DMS53 treated with DMSO at 0.1 percent for 48 hours (cell line): Measurements from ENCODE around the gene AGT.
A peak's percentile ranks its signal among the peaks of the same experiment; 100 is the strongest.
"Not testable (repeated sequence)": the region's sequence is repeated elsewhere in the genome, so short reads cannot be mapped to it uniquely, and the experiment has no call there.

Experiments used
- DNase-seq: peaks from one replicate; lab custom pipeline; 2025; ENCODE audit not compliant: unreplicated experiment; lab: John Stamatoyannopoulos, UW

Gene AGT

DNA sequence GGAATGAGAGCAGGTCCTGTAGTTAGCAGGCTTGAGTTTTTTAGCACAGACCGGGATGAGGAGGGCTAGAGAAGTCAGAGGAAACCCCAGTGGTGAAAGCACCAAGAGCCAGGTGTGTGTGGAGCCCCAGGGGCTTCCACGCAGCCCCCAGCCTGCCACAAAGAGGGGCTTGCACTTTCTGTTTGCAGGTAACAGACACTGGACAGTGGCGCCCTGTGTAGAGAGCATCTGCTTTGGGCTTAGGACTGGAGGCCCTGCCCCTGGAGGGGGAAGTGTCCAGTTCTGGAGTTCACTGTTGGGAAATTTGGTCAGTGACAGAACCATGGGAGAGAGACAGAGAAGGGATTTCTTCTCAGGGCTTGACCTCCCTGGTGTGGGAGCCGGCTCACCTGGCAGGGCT, 19.5 kb downstream of the AGT start:
- DNase-seq = no peak

DNA sequence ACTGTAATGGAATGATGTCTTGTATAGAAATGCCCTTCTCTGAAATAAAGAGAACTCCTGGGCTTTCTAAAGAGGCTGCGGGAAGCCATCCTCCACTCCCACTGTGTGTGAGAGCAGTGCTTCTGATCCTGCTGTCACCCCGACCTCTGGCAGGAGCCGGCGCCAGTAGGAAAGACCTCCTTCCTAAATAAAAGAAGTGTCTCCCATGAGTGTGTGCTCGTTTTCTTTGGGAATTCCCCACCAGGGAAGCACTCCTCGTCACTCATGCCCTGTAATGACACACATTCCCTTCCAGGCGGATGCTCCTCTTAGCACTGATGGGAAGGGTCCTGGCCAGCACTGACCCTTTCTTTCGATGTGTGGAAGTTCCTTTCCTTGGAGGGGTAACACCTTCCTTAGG, 20.1 kb downstream of the AGT start:
- no peak for DNase-seq

DNA sequence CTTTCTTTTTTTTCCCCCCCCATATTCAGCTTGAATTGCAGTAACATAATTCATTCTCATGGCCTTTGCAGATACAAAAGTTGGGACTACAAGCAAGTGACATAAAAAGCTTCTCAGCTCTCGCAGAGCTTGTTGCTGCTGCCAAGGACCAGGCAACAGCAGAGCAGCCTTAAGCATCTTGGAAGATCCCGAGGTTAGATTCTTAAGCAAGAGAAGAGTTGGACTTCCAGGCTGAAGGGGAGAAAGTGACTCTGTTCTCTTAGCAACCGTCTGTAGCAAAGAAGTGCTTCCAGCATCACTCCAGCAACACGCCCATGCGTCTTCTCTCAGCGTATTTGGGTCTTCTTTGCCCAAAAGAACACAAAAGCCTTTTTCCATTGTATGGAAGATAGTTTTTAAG, 20.7 kb downstream of the AGT start:
- no peak for DNase-seq

DNA sequence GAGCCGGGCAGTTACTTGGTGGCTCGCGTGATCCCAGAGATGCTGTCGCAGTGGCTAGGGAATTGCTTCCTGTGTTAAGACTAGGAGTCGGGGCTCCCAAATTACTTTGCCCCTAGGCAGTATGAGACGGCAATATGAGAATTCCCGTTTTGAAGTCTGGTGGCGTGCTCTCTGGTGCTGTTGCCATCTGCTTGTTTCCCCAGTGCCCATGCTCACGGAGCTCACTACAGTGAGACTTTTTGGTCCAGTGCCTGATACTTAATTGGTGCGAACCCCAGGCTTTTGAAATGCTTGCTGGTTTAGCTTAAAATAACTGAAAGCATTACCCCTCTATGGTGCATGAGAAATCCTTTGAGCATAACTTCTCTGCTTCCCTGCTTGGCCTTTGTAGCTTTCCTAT, 22.3 kb downstream of the AGT start:
- DNase-seq = no peak

DNA sequence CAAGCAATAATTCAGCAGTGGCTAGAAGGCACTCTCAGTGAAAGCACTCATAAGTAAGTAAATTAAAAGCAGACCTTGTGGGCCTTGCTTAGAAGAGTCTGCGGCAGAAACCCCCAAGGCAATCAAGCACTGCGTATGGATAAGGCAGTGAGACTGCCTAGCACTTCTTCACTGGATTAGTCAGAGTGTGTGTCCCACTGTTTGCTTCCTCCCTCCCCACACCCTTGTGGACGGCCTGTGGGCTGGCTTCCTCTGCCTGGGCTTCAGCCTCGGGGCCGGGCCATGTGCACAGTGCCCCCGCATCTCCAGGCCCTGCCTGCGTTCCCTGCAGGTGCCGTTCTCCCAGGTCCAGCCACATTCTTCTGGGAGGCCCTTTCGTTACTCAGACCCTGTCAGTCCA, 23.8 kb downstream of the AGT start:
- no peak for DNase-seq

DNA sequence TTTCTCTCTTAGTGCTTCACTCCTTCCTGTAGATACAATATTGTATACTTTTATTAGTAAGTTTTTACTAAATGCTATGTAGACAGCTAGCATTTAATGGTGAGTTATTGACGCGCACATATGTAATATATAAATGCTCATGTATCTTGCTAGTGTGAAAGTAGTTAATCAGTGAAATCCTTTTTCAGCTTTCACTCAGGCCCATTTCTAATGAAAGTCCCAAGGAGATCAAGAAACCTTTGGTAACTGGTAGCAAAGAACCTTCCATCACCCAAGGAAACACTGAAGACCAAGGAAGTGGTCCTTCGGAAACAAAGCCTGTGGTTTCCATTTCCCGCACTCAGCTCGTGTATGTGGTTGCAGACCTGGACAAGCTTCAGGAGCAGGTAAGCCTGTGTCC, 27.2 kb downstream of the AGT start:
- DNase-seq = no peak

DNA sequence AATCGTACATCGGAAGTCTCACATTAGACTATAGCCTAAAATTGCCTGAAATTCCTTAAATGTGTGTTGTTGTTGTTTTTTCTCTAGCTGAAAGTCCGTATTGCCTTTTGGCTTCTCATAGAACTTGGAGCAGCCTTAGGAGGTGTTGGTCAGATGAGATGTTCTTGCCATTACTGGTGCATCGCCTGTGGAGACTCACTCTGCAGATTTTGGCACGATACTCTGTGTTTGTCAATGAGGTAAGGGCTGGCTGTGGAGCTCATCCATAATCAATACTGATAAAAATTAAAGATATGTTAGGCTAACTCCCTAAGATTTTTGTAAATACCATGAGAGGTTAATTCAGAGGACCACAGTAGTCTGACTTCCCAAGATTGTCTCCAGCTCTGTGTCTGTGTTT, 28.9 kb downstream of the AGT start:
- DNase-seq = no peak

DNA sequence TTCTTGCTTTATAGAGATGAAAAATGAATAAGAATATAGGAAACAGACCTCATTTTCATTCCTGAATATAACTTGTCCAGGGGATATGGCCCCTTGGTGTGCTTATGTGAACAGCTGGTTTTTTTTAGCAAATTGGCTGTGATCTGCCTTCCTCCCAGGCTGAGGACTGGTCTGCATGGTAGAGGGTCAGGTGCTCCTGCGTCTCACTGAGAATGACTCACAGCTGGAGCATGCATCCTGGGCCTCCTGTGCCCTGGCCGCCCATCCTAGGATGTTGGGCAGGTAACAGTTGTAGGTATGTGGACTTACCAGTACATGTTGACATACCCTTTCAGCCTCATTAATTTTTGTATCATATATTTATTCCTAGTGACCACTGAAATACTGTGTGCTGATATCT, 29.8 kb downstream of the AGT start:
- no peak for DNase-seq

DNA sequence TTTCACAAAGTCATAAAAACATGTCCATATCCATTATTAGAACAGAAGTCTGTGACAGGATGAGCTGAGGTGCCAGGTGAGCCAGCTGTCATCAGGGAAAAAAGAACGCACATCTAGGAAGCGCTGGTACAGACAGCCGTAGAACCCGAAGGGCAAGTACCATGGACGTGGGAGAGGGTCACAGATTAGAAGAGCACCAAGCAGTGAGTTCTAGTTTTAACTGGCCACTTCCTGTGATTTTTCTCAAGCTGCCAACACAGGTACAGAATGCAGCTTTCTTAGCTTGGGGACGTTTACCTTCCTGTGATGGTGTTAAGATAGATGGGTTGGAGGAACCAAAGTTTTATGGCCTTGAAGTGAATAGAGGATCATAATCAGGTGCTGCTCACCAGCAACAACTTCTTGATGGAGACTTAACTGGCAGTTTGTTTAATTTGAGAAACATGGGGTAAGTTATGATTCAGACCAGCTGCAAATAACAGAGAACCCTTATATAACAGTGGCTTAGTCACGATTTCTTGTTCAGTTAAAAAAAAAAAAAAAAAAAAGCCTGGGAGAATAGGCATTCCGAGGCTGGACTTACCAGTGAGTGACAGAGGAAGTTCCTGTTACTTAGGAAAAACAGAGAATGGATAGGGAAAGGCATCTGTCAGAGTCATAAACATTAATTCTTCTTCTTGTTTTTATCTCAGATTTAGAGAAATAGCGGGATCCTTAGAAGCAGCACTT, 30.9 kb downstream of the AGT start:
- no peak for DNase-seq

DNA sequence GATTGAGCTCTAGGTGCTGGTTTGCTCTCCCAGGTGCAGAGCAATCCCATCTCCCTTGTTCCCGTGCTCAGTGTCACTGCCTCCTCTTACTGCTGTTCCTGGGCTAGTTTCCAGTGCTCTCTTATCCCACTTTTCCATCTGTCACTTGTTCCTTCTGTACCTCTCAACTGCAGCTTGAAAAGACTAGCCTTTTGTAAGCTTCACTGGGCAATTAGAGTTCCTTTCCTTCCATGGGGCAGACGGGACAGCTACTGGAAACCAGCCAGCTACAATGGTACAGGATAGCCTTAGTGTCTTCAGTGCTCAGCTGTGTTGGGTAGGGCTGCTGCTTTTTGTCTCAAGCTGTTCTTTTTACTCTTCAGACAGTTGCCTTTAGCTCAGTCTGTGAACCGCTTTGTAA, 31.6 kb downstream of the AGT start:
- no peak for DNase-seq

DNA sequence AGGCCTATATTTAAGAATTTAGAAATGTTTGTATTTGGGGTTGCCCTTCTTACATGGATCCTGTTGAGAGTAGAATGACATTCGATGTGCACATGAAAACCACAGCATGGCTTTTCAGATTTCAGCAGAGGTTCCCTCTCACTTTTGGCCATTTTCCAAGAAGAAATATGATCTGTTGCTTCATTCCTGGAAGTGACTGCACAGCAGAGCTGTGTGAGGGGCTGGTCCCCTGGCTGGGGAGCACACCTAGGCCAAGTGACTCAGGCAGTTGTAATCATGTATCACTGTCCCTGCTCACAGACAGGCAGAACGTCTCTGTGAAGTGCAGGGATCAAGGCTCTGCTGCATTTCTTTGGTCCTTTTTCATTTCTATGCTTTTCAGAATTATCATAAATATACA, 32.3 kb downstream of the AGT start:
- DNase-seq = peak; percentile 81

DNA sequence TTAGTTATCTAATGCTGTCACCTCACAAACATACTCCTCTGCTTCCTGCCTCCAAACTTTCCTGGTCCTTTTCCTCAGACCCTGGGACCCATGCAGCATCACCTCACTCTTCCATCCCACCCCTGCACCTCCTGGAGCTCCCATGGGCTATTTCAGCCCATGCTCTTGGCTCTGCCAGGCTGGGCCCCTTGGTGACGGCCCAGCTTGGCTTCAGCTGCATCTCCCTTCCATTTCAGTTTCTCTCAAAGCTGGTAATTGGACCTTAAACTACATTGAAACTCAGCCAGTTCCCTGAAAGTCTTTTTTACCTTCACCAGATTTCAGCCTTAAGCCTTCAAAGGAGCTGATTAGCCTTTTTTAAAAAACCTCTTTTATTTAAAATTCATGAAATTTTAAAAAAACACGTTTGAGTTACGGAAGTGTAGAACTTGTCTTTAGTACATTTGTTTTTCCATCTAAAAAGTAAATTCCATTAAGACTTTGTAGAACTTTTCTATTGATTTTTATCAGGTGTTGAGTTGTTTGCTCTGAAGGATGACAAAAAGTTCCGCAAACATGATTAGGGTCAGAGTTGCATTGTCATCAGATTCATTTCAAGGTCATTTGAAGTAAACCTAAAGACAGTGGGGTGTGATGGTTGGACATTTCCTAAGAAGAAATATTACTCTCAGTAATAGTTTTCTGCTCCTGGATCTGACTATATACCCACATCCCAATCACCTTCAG, 33.5 kb downstream of the AGT start:
- DNase-seq = no peak

DNA sequence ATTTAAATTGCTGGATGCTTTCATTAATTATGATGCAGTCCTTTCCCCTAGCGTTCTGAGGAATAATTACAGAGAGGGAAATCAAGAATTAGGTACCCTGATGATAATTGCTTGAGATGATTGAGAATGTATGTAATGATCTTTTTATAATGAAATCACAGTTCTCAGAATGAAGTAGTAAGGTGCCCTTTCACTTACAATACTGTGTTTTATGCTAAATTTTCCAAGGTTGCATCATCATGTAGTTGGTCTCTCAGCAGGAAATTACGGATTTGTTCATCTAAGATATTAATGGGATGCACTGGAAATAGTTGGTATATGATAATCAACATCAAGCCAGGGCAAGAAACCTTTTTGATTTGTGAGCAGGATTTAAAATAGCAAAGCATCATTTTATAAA, 34.1 kb downstream of the AGT start:
- DNase-seq = no peak

DNA sequence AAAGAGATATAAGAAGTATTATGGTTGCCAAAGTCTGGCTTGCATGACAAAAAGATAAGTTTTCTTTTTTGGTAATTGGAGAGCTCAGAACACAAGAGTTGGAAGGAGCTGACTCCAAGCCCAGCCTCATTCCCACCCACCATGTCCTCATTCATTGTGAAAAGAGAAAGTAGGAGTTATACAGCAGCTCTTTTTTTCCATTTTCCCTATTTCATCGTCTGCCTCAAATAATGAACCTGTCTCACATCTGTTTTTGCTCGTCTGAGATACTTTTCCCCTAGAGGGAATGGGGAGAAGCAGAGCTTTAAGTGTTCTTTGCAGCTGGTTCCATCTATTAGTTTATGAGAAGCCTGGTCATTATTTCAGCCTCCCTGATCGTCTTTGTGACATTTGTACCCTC, 34.7 kb downstream of the AGT start:
- no peak for DNase-seq

DNA sequence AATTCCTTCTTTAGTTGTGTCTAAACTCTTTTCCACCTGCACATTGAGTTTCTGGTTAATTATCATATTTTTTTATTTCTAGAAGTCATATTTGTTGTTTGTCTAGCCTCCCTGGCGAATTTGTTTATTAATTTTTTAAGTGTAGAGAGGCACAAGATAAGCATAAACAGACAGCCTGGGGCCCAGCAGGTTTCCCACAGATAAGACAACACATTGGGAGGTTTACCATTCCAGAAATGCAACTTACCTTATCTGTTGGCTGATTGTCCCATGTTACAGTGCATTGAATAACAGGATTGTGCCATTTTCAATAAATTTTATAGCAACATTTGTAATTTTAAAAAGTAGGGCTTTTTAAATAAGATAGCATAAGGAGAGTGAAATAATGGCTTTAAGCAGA, 36.7 kb downstream of the AGT start:
- DNase-seq = no peak

DNA sequence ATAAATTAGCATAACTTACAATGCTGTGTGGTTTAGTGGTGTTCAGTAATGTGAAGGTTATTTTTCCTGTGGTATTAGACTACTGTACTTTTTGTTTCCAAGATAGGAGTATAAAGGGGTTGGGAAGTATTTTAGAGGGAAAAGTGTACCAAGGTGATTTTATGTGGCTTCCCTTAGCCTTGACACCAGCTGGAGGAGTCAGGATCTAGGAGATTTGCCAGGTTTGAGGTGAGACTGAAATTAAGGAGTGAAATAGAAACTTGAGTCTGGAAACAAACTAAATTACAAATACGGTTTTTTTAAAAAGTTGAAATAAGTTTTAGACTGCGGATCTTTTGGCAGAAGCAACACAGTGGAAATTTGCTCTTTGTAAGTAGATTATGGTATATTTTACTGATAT, 39.3 kb downstream of the AGT start:
- DNase-seq = no peak

DNA sequence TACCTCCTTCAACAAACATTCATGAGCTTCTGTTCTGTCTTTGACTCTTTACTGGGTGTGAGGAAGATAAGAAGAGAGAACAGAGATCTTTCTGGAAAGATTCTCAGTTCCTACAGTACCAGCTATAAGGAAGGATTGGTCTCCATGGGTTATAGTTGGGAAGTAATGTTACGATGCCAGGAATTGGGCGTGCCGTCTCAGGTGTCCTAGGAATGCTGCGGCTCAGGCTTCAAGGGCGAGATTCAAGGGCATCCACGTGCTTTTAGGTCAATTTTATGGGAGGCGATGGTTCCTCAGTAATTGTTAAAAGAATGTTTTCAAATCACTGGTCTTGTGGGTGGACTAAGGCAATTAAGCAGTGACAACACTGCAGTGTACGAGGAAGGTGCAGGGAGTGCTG, 44.4 kb downstream of the AGT start:
- no peak for DNase-seq

DNA sequence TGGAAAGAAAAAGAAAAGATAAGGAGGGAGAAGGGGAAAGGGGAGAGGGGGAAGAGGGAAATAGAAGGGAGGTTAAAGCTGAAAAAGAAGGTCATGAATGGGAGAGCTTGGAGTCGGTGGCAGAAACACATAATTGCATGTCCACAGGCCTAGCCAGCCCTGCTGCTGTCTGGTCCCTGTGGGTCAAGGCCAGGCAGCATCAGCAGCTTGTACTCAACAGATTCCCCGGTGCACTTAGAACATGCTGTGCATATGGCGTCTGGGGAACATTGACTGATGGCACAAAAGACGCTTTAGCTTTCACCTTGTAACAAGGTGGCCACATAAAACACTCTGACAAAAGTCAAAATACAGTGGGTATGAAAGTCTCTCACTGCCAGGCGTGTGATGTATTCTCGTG, 45.7 kb downstream of the AGT start:
- no peak for DNase-seq

DNA sequence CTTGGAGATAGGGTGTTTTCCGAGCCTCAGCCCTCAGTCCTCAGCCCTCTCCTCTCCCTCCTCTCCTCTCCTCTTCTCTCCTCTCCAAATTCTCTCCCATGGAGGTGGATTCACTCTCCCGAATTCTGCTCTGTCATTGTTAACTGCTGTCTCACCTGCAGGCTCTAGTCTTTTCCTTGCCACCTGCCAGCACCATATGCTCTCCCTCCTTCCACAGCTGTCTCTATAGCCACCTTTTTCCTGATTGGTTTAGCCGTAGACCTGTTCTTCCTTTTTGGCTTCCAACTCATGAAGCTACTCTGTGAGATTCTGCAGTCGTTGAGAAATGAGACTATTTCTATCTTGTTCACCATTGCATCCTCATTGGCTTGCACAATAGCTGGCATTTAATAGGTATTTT, 51.9 kb downstream of the AGT start:
- peak; percentile 28 for DNase-seq

DNA sequence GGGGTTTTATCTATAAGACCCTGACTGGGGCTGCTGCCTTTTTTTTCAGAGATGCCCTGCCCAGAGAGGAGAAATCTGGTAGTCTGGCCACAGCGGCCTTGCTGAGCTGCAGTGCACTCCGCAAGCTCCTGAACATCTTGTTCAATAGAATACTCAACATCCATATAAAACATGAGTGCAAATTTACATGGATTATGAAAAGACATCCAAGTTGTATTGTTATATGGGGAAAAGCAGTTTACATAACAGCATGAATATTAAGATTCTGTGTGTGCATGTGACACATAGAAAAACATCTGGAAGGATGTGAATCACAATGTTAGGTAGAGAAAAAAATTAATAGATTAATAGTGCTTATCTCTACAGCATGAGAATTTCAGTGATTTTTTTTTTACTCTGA, 55.2 kb downstream of the AGT start:
- no peak for DNase-seq

DNA sequence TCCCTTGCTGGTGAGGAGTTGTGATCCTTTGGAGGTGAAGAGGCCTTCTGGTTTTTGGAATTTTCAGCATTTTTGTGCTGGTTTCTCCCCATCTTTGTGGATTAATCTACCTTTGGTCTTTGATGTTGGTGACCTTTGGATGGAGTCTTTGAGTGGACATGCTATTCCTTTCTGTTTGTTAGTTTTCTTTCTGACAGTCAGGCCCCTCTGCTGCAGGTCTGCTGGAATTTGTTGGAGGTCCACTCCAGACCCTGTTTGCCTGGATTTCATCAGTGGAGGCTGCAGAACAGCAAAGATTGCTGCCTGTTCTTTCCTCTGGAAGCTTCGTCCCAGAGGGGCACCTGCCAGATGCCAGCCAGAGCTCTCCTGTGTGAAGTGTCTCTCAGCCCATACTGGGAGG, 55.8 kb downstream of the AGT start:
- not testable (repeated sequence) for DNase-seq

DNA sequence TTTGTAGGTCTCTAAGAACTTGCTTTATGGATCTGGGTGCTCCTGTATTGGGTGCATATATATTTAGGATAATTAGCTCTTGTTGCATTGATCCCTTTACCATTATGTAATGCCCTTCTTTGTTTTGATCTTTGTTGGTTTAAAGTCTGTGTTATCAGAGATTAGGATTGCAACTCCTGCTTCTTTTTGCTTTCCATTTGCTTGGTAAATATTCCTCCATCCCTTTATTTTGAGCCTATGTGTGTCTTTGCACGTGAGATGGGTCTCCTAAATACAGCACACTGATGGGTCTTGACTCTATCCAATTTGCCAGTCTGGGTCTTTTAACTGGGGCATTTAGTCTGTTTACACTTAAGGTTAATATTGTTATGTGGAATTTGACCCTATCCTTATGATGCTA, 57.2 kb downstream of the AGT start:
- DNase-seq = not testable (repeated sequence)
